ENCODE data around the gene RPSA. TPM values are rescaled to one million over a fixed set of nuclear protein-coding genes. Genes with fewer than 3 reads are reported as not detected.

The RPSA gene
- total and polyA plus RNA-seq, 2 of the 4 experiments (the other 2 are of a cell fraction), result 1,415 to 2,710 TPM

GRCh38 chr3:39448506-39449233 is 42.1 kb downstream of the RPSA start:
- TF ChIP-seq MXI1 (IDR thresholded peaks at IDR 0.05; ENCODE audit: borderline replicate concordance, low read depth, low read length) (no peak), RFX5 (IDR thresholded peaks at IDR 0.05; ENCODE audit: low read depth, low read length) (no peak), CTCF (conservative IDR thresholded peaks at IDR 0.05; ENCODE audit: low read depth, low read length) (no peak), NFE2L2 (IDR thresholded peaks at IDR 0.05; ENCODE audit: low read depth, low read length) (no peak), USF2 (IDR thresholded peaks at IDR 0.05; ENCODE audit: low read depth, low read length) (no peak)
- no peak for ATAC-seq (ENCODE audit: low read depth)
- dilution Hi-C loops (cut with HindIII; ENCODE audit: low sequenced_read_pairs, unreplicated experiment) (no loop called here), intact Hi-C loops (cut with micrococcal nuclease) (loop anchor here (1.0 to 5.0 kb wide), 3 partner anchors 50 to 869 kb away; no protein-coding TSS in a partner anchor), in situ Hi-C loops (cut with MboI; ENCODE audit: low sequenced_read_pairs) (loop anchor here (5.0 kb wide), 1 partner anchor 54 kb away; no protein-coding TSS in a partner anchor)
- ChIA-PET POLR2A (ENCODE audit: unreplicated experiment) (no interaction called here), CTCF (interaction anchor here (1.4 kb wide), 2 partner anchors 24 to 51 kb away, joined by 5 to 7 read pairs; no protein-coding TSS in a partner anchor)
- H3K23ac ChIP-seq (ENCODE audit: low read depth, low read length), result no peak overlapping the region
- no peak overlapping the region for H2BK5ac ChIP-seq (ENCODE audit: low read depth, low read length, poor library complexity, severe bottlenecking)
- H2BK20ac ChIP-seq (ENCODE audit: low read depth, low read length), result no peak overlapping the region
- H3K18ac ChIP-seq (ENCODE audit: low read depth, low read length), result no peak overlapping the region
- DNase-seq, result no peak
- H3K27me3 ChIP-seq (ENCODE audit: control insufficient read depth, insufficient read depth, low read length), result peaks cover 4% of the 10 kb centered on the region; the same call in 1 of the 2 replicates
- H4K5ac ChIP-seq (ENCODE audit: low read depth, low read length), result no peak overlapping the region
- H3K4me3 ChIP-seq (ENCODE audit: insufficient read depth, low read depth, low read length), result no peak overlapping the region
- H4K20me1 ChIP-seq (ENCODE audit: insufficient read depth, low read length), result no peaks in the 10 kb centered on the region
- no peaks in the 10 kb centered on the region for H3K4me1 ChIP-seq (ENCODE audit: control insufficient read depth, insufficient read depth, low read length)
- no peaks in the 10 kb centered on the region for H3K9me1 ChIP-seq (ENCODE audit: insufficient read depth, low read length)
- H2AK9ac ChIP-seq (replicated peaks; ENCODE audit: low read depth, low read length, poor library complexity), result no peak overlapping the region
- H3K14ac ChIP-seq (replicated peaks; ENCODE audit: low read depth, low read length), result no peak overlapping the region
- no peak overlapping the region for H2AK5ac ChIP-seq (ENCODE audit: low read depth, low read length)
- H2AFZ ChIP-seq (replicated peaks; ENCODE audit: low read length, poor library complexity), result no peak overlapping the region
- BruUV-seq (replicated peaks), result no TSS peak
- H3K36me3 ChIP-seq (ENCODE audit: control insufficient read depth, insufficient read depth, low read length), result no peaks in the 10 kb centered on the region
- no peak overlapping the region for H4K8ac ChIP-seq (ENCODE audit: low read depth in 2 of 2, low read length in 2 of 2)
- no peak overlapping the region for H2BK15ac ChIP-seq (ENCODE audit: low read depth, low read length)
- no peak overlapping the region for H3K56ac ChIP-seq (ENCODE audit: extremely low read depth, insufficient read depth, low read length)
- H3K79me1 ChIP-seq (ENCODE audit: low read depth in 1 of 2, low read length in 2 of 2), result no peaks in the 10 kb centered on the region
- no peak overlapping the region for H4K91ac ChIP-seq (ENCODE audit: insufficient read depth, low read depth, low read length)
- H3K27ac ChIP-seq (ENCODE audit: insufficient read depth, low read length), result no peak overlapping the region
- no peak overlapping the region for H2BK120ac ChIP-seq (ENCODE audit: low read depth, low read length)
- H3K4me2 ChIP-seq (ENCODE audit: low read depth, low read length), result no peak overlapping the region
- no peak overlapping the region for H3K4ac ChIP-seq (ENCODE audit: low read depth, low read length)
- H3K9me3 ChIP-seq (ENCODE audit: control insufficient read depth, insufficient read depth, low read length), result no peaks in the 10 kb centered on the region
- no peak overlapping the region for H3K9ac ChIP-seq (ENCODE audit: low read depth, low read length)
- WGBS, 2 experiments (ENCODE audit: extremely low coverage in 2 of 2, insufficient read length in 1 of 2), result 61% methylated on average over 6 of the region's 10 CpGs; no CpG with 5 or more reads in 1 of the 2 experiments
